NCI-H2171 (cell line): ENCODE data around the gene MBTPS2.
"Not testable (repeated sequence)": the region's sequence is repeated elsewhere in the genome, so short reads cannot be mapped to it uniquely, and the experiment has no call there.

Source experiments
- DNase-seq: peaks from one replicate; lab custom pipeline; 2025; lab: John Stamatoyannopoulos, UW

The MBTPS2 gene

GRCh38 chrX:21856504-21856903, 17.1 kb downstream of the MBTPS2 start:
- DNase-seq, result no peak

GRCh38 chrX:21863241-21863640, 23.8 kb downstream of the MBTPS2 start:
- no peak for DNase-seq

GRCh38 chrX:21865436-21865835, 26.0 kb downstream of the MBTPS2 start:
- DNase-seq, result no peak

- DNase-seq, result no peak
These were observed 31.1 kb downstream of the MBTPS2 start for GRCh38 chrX:21870494-21870893.

GRCh38 chrX:21873063-21873775, 33.8 kb downstream of the MBTPS2 start:
- no peak for DNase-seq

GRCh38 chrX:21874182-21874581, 34.8 kb downstream of the MBTPS2 start:
- not testable (repeated sequence) for DNase-seq

- DNase-seq, result no peak
These were observed 35.6 kb downstream of the MBTPS2 start for GRCh38 chrX:21875013-21875412.

- DNase-seq, result no peak
These were observed 42.6 kb downstream of the MBTPS2 start for GRCh38 chrX:21881881-21882574.

- DNase-seq, result no peak
These were observed 43.8 kb downstream of the MBTPS2 start for GRCh38 chrX:21883258-21883657.

GRCh38 chrX:21885568-21885967, 46.2 kb downstream of the MBTPS2 start:
- no peak for DNase-seq

- no peak for DNase-seq
These were observed 65.9 kb downstream of the MBTPS2 start for GRCh38 chrX:21905313-21905712.

- no peak for DNase-seq
These were observed 66.5 kb downstream of the MBTPS2 start for GRCh38 chrX:21905953-21906352.

GRCh38 chrX:21907260-21907659, 67.8 kb downstream of the MBTPS2 start:
- no peak for DNase-seq

- DNase-seq, result no peak
These were observed 72.1 kb downstream of the MBTPS2 start for GRCh38 chrX:21911481-21911880.

- DNase-seq, result no peak
These were observed 72.8 kb downstream of the MBTPS2 start for GRCh38 chrX:21912220-21912619.

GRCh38 chrX:21912989-21913388, 73.6 kb downstream of the MBTPS2 start:
- DNase-seq, result no peak

GRCh38 chrX:21926116-21926515, 86.7 kb downstream of the MBTPS2 start:
- DNase-seq, result no peak

GRCh38 chrX:21926527-21927278, 87.3 kb downstream of the MBTPS2 start:
- DNase-seq, result no peak

GRCh38 chrX:21929209-21929608, 89.8 kb downstream of the MBTPS2 start:
- DNase-seq, result no peak

- no peak for DNase-seq
These were observed 91.6 kb downstream of the MBTPS2 start for GRCh38 chrX:21930986-21931385.

- DNase-seq, result no peak
These were observed 93.0 kb downstream of the MBTPS2 start for GRCh38 chrX:21932292-21933002.

- DNase-seq, result no peak
These were observed 93.7 kb downstream of the MBTPS2 start for GRCh38 chrX:21933077-21933476.
